Gastroesophageal sphincter (tissue), 4 donors: ENCODE results near the gene DIP2C. TPM values are rescaled to one million over a fixed set of nuclear protein-coding genes. Genes with fewer than 3 reads are reported as not detected.
"Not testable (repeated sequence)": the region's sequence is repeated elsewhere in the genome, so short reads cannot be mapped to it uniquely, and the experiment has no call there.

Source experiments
- ATAC-seq: fragments of 150-250 bp; one replicate; pipeline ENCODE4 v1.9.1; 2016; ENCODE audit warnings: mild to moderate bottlenecking, moderate library complexity
- H3K27ac ChIP-seq, 4 donors: fragments of 200-600 bp; sonication (generic) in 3 of 4; 1 replicate in 3 of 4; 2 replicates in 1 of 4; pipeline ENCODE4 v1.5.1; 2016 to 2019
- H3K27me3 ChIP-seq: fragments of 200-600 bp; sonication (generic); one replicate; pipeline ENCODE4 v1.5.1; 2019
- H3K36me3 ChIP-seq, 2 donors: fragments of 200-600 bp; sonication (generic); one replicate each; pipeline ENCODE4 v1.5.1; 2019; ENCODE audit warnings: control low read depth in 1 of 2
- H3K4me1 ChIP-seq, 3 donors: fragments of 200-600 bp; sonication (generic); 1 replicate in 2 of 3; 2 replicates in 1 of 3; pipeline ENCODE4 v1.5.1; 2016 to 2019; ENCODE audit warnings: control low read depth in 2 of 3
- H3K4me3 ChIP-seq, 2 donors: fragments of 200-600 bp; sonication (generic); one replicate each; pipeline ENCODE4 v1.5.1; 2019; ENCODE audit warnings: mild to moderate bottlenecking in 1 of 2, moderate library complexity in 1 of 2
- H3K9me3 ChIP-seq, 3 donors: fragments of 200-600 bp; sonication (generic); one replicate each; pipeline ENCODE4 v1.5.1; 2017 to 2019; ENCODE audit warnings: control low read depth in 2 of 3
- CTCF ChIP-seq, 4 experiments: fragments of 200-600 bp in 2 of 4; fragments of 450-650 bp in 2 of 4; sonication (generic) in 1 of 4; IDR thresholded peaks; one replicate each; pipeline ENCODE4 v1.5.1; 2017 to 2019; ENCODE audit warnings: antibody characterized with exemption in 4 of 4, mild to moderate bottlenecking in 2 of 4, moderate library complexity in 2 of 4
- EP300 ChIP-seq: sonication (generic); formaldehyde crosslinking; IDR thresholded peaks from one replicate; pipeline ENCODE4 v1.6.1; 2017; ENCODE audit warnings: antibody characterized with exemption, mild to moderate bottlenecking
- POLR2A ChIP-seq, 2 donors: fragments of 450-650 bp; IDR thresholded peaks; one replicate each; pipeline ENCODE4 v1.6.1; 2017; ENCODE audit warnings: antibody characterized with exemption in 2 of 2, mild to moderate bottlenecking in 2 of 2, moderate library complexity in 1 of 2
- POLR2AphosphoS5 ChIP-seq: sonication (generic); formaldehyde crosslinking; IDR thresholded peaks from one replicate; pipeline ENCODE4 v1.6.1; 2017; ENCODE audit warnings: antibody characterized with exemption
- WGBS, 2 donors: methylation state at CpG; one replicate each; pipeline ENCODE4 v1.1.5; 2018; ENCODE audit warnings: low coverage in 1 of 2; 5-methylcytosine and 5-hydroxymethylcytosine counted together
- total RNA-seq, 4 donors: library from RNA; depleted of rRNA; stranded (reverse); fragments of >200 nt; gene quantifications; one replicate each; pipeline ENCODE4 v1.1.0, GENCODE V29; 2016

The DIP2C gene
- total RNA-seq, 4 donors from 2014 or later, result 40.8 to 73.8 (median 47.7) TPM

- no peak overlapping the region for H3K4me3 ChIP-seq
- H3K27me3 ChIP-seq, result no peaks in the 10 kb centered on the region
- no peak overlapping the region for H3K27ac ChIP-seq
- WGBS, 2 donors, result 95% methylated on average over 5 of the region's 5 CpGs
- H3K9me3 ChIP-seq, result peaks cover 0 to 17% (median 0%) of the 10 kb centered on the region in 3 donors
- no peaks in the 10 kb centered on the region for H3K4me1 ChIP-seq
- no peak for ATAC-seq
- TF ChIP-seq POLR2A (IDR thresholded peaks at IDR 0.05) (no peak), POLR2AphosphoS5 (no peak), EP300 (no peak), CTCF (IDR thresholded peaks at IDR 0.05) (no peak)
- H3K36me3 ChIP-seq, result no peaks in the 10 kb centered on the region
Observed at GRCh38 chr10:712089-712488, 22.6 kb upstream of the DIP2C start.

GRCh38 chr10:707861-708260, 18.4 kb upstream of the DIP2C start:
- no peak for TF ChIP-seq CTCF (IDR thresholded peaks at IDR 0.05)
- TF ChIP-seq POLR2A (IDR thresholded peaks at IDR 0.05), result no peak
- no peak for TF ChIP-seq POLR2AphosphoS5
- TF ChIP-seq EP300, result no peak
- Histone ChIP-seq H3K4me3 (no peak overlapping the region), H3K4me1 (no peaks in the 10 kb centered on the region), H3K9me3 (peaks cover 0 to 8% (median 0%) of the 10 kb centered on the region in 3 donors), H3K27me3 (peaks cover 12% of the 10 kb centered on the region), H3K27ac (no peak overlapping the region), H3K36me3 (no peaks in the 10 kb centered on the region)
- ATAC-seq, result no peak
- WGBS, 2 donors, result 83 to 100% methylated on average over 1 of the region's 1 CpG

GRCh38 chr10:707456-707855, 18.0 kb upstream of the DIP2C start:
- WGBS, 2 donors, result 91 to 100% methylated on average over 1 of the region's 1 CpG
- no peak overlapping the region for H3K27ac ChIP-seq
- no peak overlapping the region for H3K4me3 ChIP-seq
- no peak for ATAC-seq
- no peaks in the 10 kb centered on the region for H3K4me1 ChIP-seq
- H3K9me3 ChIP-seq, result peaks cover 0 to 13% (median 0%) of the 10 kb centered on the region in 3 donors
- H3K27me3 ChIP-seq, result peaks cover 12% of the 10 kb centered on the region
- TF ChIP-seq CTCF (IDR thresholded peaks at IDR 0.05) (no peak), EP300 (no peak), POLR2A (IDR thresholded peaks at IDR 0.05) (no peak), POLR2AphosphoS5 (no peak)
- H3K36me3 ChIP-seq, result no peaks in the 10 kb centered on the region

GRCh38 chr10:703118-703517, 13.7 kb upstream of the DIP2C start:
- H3K27me3 ChIP-seq, result peaks cover 30% of the 10 kb centered on the region
- peaks cover 0 to 13% (median 0%) of the 10 kb centered on the region in 3 donors for H3K9me3 ChIP-seq
- no peak for ATAC-seq
- no peaks in the 10 kb centered on the region for H3K36me3 ChIP-seq
- no peak overlapping the region for H3K4me3 ChIP-seq
- H3K27ac ChIP-seq, result no peak overlapping the region
- no peaks in the 10 kb centered on the region for H3K4me1 ChIP-seq
- TF ChIP-seq POLR2A (IDR thresholded peaks at IDR 0.05), result no peak
- TF ChIP-seq EP300, result no peak
- no peak for TF ChIP-seq CTCF (IDR thresholded peaks at IDR 0.05)
- TF ChIP-seq POLR2AphosphoS5, result no peak
- WGBS, 2 donors, result 75 to 88% methylated on average over 1 of the region's 1 CpG

- not testable (repeated sequence) for H3K27ac ChIP-seq, ATAC-seq, H3K4me3 ChIP-seq, H3K36me3 ChIP-seq, H3K4me1 ChIP-seq
- 90 to 100% methylated on average over 2 of the region's 6 CpGs for WGBS, 2 donors
- H3K27me3 ChIP-seq, result peaks cover 41% of the 10 kb centered on the region
- peaks cover 0 to 13% (median 0%) of the 10 kb centered on the region in 3 donors for H3K9me3 ChIP-seq
Observed at GRCh38 chr10:700183-700582, 10.7 kb upstream of the DIP2C start.
